Common myeloid progenitor, CD34-positive (primary cell): ENCODE measurements around the gene PSMA2.
A peak's percentile ranks its signal among the peaks of the same experiment; 100 is the strongest.

Source experiments
- CTCF ChIA-PET: fragments of 350-600 bp; sonication (Branson Sonifier 250); formaldehyde crosslinking; loops from one replicate; lab custom pipeline; 2021; ENCODE audit warnings: antibody characterized with exemption; lab: Charles Lee
- POLR2A ChIA-PET: fragments of 350-600 bp; sonication (Branson Sonifier 250); formaldehyde crosslinking; loops from one replicate; lab custom pipeline; 2021; ENCODE audit warnings: antibody characterized with exemption; lab: Charles Lee
- DNase-seq, 3 donors: peaks; one replicate each; pipeline versions ENCODE4 v3.0.0 to v3.0.0-alpha.2; 2013
- H3K27ac ChIP-seq, 2 experiments: 1 replicate in 1 of 2; 2 replicates in 1 of 2; pipeline ENCODE4 v1.7.0; 2013; ENCODE audit warnings: inconsistent platforms in 2 of 2, low read length in 2 of 2, mild to moderate bottlenecking in 2 of 2, low read depth in 1 of 2, moderate library complexity in 1 of 2; ENCODE audit not compliant: severe bottlenecking in 2 of 2, insufficient read depth in 1 of 2, poor library complexity in 1 of 2
- H3K27me3 ChIP-seq, 5 experiments: replicated peaks in 2 of 5; 1 replicate in 3 of 5; 2 replicates in 2 of 5; pipeline versions ENCODE4 v1.6.1 to v1.7.0; 2013; ENCODE audit warnings: low read length in 4 of 5, mild to moderate bottlenecking in 2 of 5, moderate library complexity in 2 of 5, inconsistent platforms in 1 of 5; ENCODE audit not compliant: insufficient read depth in 5 of 5, control insufficient read depth in 4 of 5
- H3K36me3 ChIP-seq, 4 experiments: 1 replicate in 2 of 4; 2 replicates in 2 of 4; pipeline versions ENCODE4 v1.6.1 to v1.7.0; 2013; ENCODE audit warnings: low read length in 3 of 4, control low read depth in 1 of 4, mild to moderate bottlenecking in 1 of 4; ENCODE audit not compliant: control insufficient read depth in 4 of 4, insufficient read depth in 4 of 4
- H3K4me1 ChIP-seq, 4 experiments: 1 replicate in 3 of 4; 2 replicates in 1 of 4; pipeline versions ENCODE4 v1.6.1 to v1.7.1; 2013; ENCODE audit warnings: low read length in 3 of 4, mild to moderate bottlenecking in 3 of 4, control low read depth in 1 of 4, inconsistent platforms in 1 of 4, moderate library complexity in 1 of 4; ENCODE audit not compliant: control insufficient read depth in 4 of 4, insufficient read depth in 4 of 4; ENCODE audit errors: control extremely low read depth in 1 of 4
- H3K4me3 ChIP-seq, 7 experiments: 1 replicate in 4 of 7; 2 replicates in 3 of 7; pipeline versions ENCODE4 v1.5.1 to v1.7.0; 2013; ENCODE audit warnings: mild to moderate bottlenecking in 7 of 7, low read length in 6 of 7, moderate library complexity in 6 of 7, inconsistent platforms in 2 of 7, low read depth in 2 of 7, control low read depth in 1 of 7; ENCODE audit not compliant: insufficient read depth in 4 of 7, control insufficient read depth in 1 of 7; ENCODE audit errors: extremely low read depth in 1 of 7
- H3K9me3 ChIP-seq, 5 experiments: 1 replicate in 4 of 5; 2 replicates in 1 of 5; pipeline versions ENCODE4 v1.6.1 to v1.7.1; 2013; ENCODE audit warnings: low read length in 4 of 5, mild to moderate bottlenecking in 2 of 5, inconsistent platforms in 1 of 5, low read depth in 1 of 5, moderate library complexity in 1 of 5; ENCODE audit not compliant: control insufficient read depth in 4 of 5, insufficient read depth in 2 of 5; ENCODE audit errors: control extremely low read depth in 1 of 5
- WGBS: methylation state at CpG from one replicate; pipeline ENCODE4 v1.1.5; 2013; ENCODE audit not compliant: insufficient coverage; 5-methylcytosine and 5-hydroxymethylcytosine counted together

Gene PSMA2

DNA sequence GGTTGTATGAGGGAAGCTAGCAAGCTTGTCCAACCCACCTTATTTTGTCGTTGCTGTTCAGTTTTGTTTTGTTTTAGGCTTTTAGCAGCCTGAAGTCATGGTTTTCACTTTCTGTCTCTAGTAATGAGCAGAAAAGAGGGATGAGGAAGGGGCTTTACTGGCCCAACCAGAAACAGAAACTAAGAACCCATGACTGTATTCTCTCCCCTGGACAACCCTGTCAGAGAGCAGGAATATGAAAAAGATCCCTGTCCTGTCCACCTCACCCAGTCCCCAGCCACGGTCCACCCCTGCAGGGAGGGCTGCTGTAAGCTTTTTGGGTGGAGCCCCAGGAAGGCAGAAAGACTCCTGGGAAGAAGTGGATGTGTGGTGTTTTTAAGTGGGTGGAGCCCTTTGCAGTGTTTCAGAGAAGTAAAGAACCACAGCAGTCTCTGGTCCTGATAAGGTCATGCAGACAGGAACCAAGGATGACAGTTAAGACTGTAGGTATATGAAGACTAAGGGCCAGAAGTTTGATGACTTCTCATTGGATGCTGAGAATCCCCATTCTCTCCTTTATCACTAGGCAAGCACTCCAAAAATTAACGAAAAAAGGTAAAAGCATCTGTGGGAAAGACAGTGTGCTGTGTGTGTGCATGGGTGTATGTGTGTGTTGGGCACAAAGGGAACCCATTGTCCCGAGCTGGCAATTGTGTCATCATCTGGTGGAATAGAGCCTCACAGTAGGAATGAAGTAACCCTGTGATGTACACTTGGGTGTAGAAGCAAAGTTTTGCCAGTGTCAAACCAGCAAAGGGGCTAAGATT is 14.1 kb upstream of the PSMA2 start:
- peaks cover 0 to 14% (median 8%) of the 10 kb centered on the region in 4 experiments for H3K4me1 ChIP-seq
- POLR2A ChIA-PET, result interaction anchor here (0.9 kb wide), 1 partner anchor 13 kb away, joined by 5 read pairs; no protein-coding TSS in a partner anchor
- DNase-seq, result peak in 2 of 3 donors; percentile 43 to 54
- H3K4me3 ChIP-seq, result peak overlapping the region in 4 of 7 experiments; percentile 19 to 73 (median 52)
- no peaks in the 10 kb centered on the region for H3K36me3 ChIP-seq
- CTCF ChIA-PET, result interaction anchor here (1.3 to 2.4 kb wide), 6 partner anchors 9 to 493 kb away, joined by 3 to 8 read pairs (median 4); partner anchors contain the start of genes MRPL32 and PSMA2
- no peaks in the 10 kb centered on the region for H3K27me3 ChIP-seq
- H3K27ac ChIP-seq, result peak overlapping the region in 1 of 2 experiments; percentile 58
- H3K9me3 ChIP-seq, result no peaks in the 10 kb centered on the region
- WGBS, result 40% methylated on average over 3 of the region's 4 CpGs

DNA sequence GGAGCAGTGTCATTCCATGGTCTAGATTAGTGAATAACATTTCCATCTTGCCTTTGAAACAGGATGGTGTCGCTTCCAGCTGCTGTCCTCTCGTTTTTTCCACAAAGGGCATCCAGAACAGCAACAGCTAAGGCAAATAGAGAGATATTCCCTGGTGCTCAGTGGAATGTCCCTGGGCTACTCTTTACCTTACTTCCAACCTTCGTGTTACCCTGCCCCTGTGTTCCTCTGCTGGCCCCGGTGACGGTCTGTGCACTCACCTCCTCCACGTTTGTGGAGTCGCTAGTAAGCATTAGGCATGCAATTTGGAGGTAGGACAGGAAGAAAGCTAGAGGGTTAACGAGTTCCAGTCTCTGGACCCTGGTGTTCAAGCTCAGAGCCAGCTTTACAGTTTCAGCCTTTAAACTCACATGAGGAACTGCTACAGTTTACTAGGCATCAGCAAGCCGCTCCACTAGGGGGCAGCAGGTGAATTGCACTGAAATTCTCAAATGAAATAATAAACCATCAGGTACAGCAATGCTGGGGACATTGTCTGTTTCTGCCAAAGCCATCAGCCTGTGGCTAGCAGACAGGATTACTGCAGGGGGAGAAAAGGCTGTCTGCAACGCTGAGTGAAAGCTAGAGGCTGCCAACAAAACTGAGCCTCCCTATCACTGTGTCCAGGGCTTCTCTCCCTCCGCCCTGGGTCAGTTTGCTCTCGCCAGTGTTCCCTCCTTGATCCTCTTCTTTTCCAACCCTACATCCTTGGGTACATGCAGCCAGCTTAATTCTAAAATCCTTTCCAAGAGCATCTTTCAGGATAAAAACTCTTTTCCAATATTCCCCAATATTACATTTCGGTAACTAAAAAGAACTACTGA is 9.2 kb upstream of the PSMA2 start:
- Histone ChIP-seq H3K27ac (no peak overlapping the region), H3K4me3 (no peak overlapping the region), H3K9me3 (no peaks in the 10 kb centered on the region), H3K4me1 (peaks cover 0 to 10% (median 7%) of the 10 kb centered on the region in 4 experiments), H3K36me3 (peaks cover 12 to 27% (median 16%) of the 10 kb centered on the region in 4 experiments), H3K27me3 (no peaks in the 10 kb centered on the region)
- 67% methylated on average over 12 of the region's 13 CpGs for WGBS
- ChIA-PET CTCF (interaction anchor here (0.6 to 2.6 kb wide), 14 partner anchors 9 to 503 kb away, joined by 3 to 17 read pairs (median 5); partner anchors contain the start of genes MRPL32 and PSMA2), POLR2A (no interaction called here)
- peak; percentile 70 to 86 (median 80) for DNase-seq

DNA sequence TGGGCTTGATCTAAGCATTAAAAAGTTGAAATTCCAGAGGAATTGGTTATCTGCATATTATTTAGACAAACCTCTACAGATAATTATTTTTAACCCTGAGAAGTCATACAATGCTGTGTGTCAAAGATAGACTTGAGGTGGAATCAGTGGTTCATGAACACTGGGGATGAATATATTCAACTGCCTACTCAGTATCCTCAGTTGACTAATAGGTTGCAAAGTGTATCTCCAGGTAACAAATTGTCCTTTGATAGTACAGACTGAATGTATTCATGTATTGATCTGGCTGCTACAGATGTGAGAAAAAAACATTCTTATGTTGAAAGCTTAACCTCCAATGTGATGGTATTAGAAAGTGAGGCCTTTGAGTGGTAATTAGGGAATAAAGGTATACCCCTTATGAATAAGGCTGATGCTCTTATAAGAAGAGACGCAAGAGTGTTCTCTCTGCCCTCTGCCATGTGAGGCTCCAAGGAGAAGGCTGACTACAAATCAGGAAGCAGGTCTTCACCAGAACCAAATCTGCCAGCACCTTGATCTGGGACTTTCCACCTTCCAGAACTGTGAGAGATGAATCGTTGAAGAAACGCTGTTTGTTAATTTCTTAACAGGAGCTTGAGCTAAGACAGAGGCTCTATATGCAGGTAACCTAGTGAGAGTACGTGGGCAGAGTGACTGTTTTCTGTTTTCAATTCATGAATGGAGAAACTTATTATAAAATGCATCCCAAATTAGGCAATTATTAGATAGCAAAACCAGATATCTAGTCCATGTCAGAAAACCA is 7.7 kb upstream of the PSMA2 start:
- ChIA-PET CTCF (no interaction called here), POLR2A (no interaction called here)
- Histone ChIP-seq H3K4me1 (no peaks in the 10 kb centered on the region), H3K36me3 (peaks cover 18 to 41% (median 25%) of the 10 kb centered on the region in 4 experiments), H3K4me3 (no peak overlapping the region), H3K27me3 (no peaks in the 10 kb centered on the region), H3K9me3 (no peaks in the 10 kb centered on the region), H3K27ac (no peak overlapping the region)
- WGBS, result 100% methylated on average over 3 of the region's 4 CpGs
- DNase-seq, result no peak

- H3K27me3 ChIP-seq, result no peaks in the 10 kb centered on the region
- DNase-seq, result no peak
- H3K36me3 ChIP-seq, result peaks cover 18 to 41% (median 25%) of the 10 kb centered on the region in 4 experiments
- no peak overlapping the region for H3K4me3 ChIP-seq
- 100% methylated on average over 2 of the region's 5 CpGs for WGBS
- CTCF ChIA-PET, result interaction anchor here (0.6 to 2.0 kb wide), 5 partner anchors 8 to 892 kb away, joined by 3 to 8 read pairs (median 3); no protein-coding TSS in a partner anchor
- H3K9me3 ChIP-seq, result no peaks in the 10 kb centered on the region
- POLR2A ChIA-PET, result no interaction called here
- H3K4me1 ChIP-seq, result peaks cover 5 to 15% (median 9%) of the 10 kb centered on the region in 4 experiments
- H3K27ac ChIP-seq, result no peak overlapping the region
Observed at GRCh38 chr7:42935861-42936260, 3.9 kb upstream of the PSMA2 start.

- WGBS, result 67% methylated on average over 1 of the region's 3 CpGs
- H3K27me3 ChIP-seq, result no peaks in the 10 kb centered on the region
- no peak overlapping the region for H3K27ac ChIP-seq
- no peak for DNase-seq
- CTCF ChIA-PET, result interaction anchor here (0.7 to 1.8 kb wide), 4 partner anchors 10 to 519 kb away, joined by 3 to 5 read pairs (median 3); no protein-coding TSS in a partner anchor
- H3K4me3 ChIP-seq, result no peak overlapping the region
- peaks cover 10 to 30% (median 20%) of the 10 kb centered on the region in 4 experiments for H3K4me1 ChIP-seq
- H3K9me3 ChIP-seq, result no peaks in the 10 kb centered on the region
- POLR2A ChIA-PET, result no interaction called here
- H3K36me3 ChIP-seq, result peaks cover 11 to 38% (median 25%) of the 10 kb centered on the region in 4 experiments
Observed at GRCh38 chr7:42934291-42934690, 2.3 kb upstream of the PSMA2 start.
